Neural crest cell (in vitro differentiated cells): ENCODE measurements around the gene REG4. TPM values are rescaled to one million over a fixed set of nuclear protein-coding genes. Genes with fewer than 3 reads are reported as not detected.

Source experiments
- DNase-seq: peaks from one replicate; pipeline ENCODE4 v3.0.0; 2021; ENCODE audit warnings: low read depth, mixed read lengths, low spot score
- H3K27ac Mint-ChIP-seq: one replicate; pipeline ENCODE4 v1.8.0; 2021; ENCODE audit warnings: mild to moderate bottlenecking, mixed read lengths; ENCODE audit not compliant: unreplicated experiment
- H3K27me3 Mint-ChIP-seq: 2 replicates; pipeline ENCODE4 v1.8.0; 2021; ENCODE audit warnings: low read depth, mild to moderate bottlenecking, mixed read lengths
- H3K36me3 Mint-ChIP-seq: 2 replicates; pipeline ENCODE4 v1.8.0; 2021; ENCODE audit warnings: low read depth, mild to moderate bottlenecking, mixed read lengths
- H3K4me1 Mint-ChIP-seq: 2 replicates; pipeline ENCODE4 v1.8.0; 2021; ENCODE audit warnings: mixed read lengths
- H3K4me3 Mint-ChIP-seq: one replicate; pipeline ENCODE4 v1.8.0; 2021; ENCODE audit warnings: mild to moderate bottlenecking, mixed read lengths
- H3K9me3 Mint-ChIP-seq: 2 replicates; pipeline ENCODE4 v1.8.0; 2021; ENCODE audit warnings: mixed read lengths
- total RNA-seq: library from RNA; stranded (reverse); gene quantifications from 2 replicates; pipeline ENCODE4 v1.2.1, GENCODE V29; 2021
- TF ChIP-seq, protein P1 (sequence below): fragments of 200-600 bp; sonication (generic); conservative IDR thresholded peaks from 2 replicates; pipeline ENCODE4 v1.5.0; 2021; ENCODE audit warnings: antibody characterized with exemption, mild to moderate bottlenecking

The REG4 gene
- total RNA-seq, 1 donor from 2014 or later, result not detected

DNA sequence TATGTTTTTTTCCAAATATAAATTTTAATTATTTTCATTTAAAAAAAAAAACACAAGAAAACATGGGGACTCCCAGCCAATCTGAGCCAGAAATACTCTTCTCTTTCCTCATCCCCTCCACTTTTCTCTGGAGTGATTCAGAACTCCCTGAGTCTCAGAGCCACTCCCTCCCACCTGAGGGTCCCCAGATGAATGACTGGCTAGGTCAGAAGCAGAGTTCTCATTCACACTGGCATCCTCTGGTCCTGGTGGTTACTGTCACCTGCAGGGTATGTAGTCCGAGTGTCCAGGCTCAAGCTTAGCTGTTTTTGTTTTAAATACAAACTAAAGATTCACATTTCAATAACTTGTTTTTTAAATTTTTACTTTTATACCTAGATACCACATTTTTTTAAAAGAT, 48.9 kb downstream of the REG4 start:
- no peak overlapping the region for H3K27ac Mint-ChIP-seq
- TF ChIP-seq, protein P1, sequence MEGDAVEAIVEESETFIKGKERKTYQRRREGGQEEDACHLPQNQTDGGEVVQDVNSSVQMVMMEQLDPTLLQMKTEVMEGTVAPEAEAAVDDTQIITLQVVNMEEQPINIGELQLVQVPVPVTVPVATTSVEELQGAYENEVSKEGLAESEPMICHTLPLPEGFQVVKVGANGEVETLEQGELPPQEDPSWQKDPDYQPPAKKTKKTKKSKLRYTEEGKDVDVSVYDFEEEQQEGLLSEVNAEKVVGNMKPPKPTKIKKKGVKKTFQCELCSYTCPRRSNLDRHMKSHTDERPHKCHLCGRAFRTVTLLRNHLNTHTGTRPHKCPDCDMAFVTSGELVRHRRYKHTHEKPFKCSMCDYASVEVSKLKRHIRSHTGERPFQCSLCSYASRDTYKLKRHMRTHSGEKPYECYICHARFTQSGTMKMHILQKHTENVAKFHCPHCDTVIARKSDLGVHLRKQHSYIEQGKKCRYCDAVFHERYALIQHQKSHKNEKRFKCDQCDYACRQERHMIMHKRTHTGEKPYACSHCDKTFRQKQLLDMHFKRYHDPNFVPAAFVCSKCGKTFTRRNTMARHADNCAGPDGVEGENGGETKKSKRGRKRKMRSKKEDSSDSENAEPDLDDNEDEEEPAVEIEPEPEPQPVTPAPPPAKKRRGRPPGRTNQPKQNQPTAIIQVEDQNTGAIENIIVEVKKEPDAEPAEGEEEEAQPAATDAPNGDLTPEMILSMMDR, result no peak
- no peaks in the 10 kb centered on the region for H3K9me3 Mint-ChIP-seq
- DNase-seq, result no peak
- H3K36me3 Mint-ChIP-seq, result no peaks in the 10 kb centered on the region
- H3K4me3 Mint-ChIP-seq, result no peak overlapping the region
- H3K4me1 Mint-ChIP-seq, result no peaks in the 10 kb centered on the region
- H3K27me3 Mint-ChIP-seq, result peaks cover 6% of the 10 kb centered on the region

DNA sequence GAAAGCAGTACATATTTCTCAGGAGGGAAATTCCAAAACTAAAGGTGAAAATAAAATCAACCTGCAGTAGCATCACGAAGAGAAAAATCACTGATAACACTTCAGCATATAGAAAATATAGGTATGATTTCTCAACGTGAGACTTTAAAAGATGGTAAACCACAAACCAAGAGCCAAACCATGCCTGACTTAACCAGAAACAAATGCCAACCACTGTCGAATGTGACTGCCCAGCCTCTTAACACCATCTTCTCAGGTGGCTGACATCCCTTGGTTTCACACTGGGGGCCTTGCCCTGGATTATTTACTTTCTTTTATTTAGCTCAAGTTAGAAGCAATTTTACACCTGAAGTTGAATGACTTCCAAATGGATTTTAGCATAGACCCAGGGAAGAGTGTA, 52.7 kb downstream of the REG4 start:
- no peaks in the 10 kb centered on the region for H3K27me3 Mint-ChIP-seq
- DNase-seq, result no peak
- no peaks in the 10 kb centered on the region for H3K9me3 Mint-ChIP-seq
- no peak overlapping the region for H3K27ac Mint-ChIP-seq
- TF ChIP-seq, protein P1, result no peak
- no peaks in the 10 kb centered on the region for H3K4me1 Mint-ChIP-seq
- no peak overlapping the region for H3K4me3 Mint-ChIP-seq
- no peaks in the 10 kb centered on the region for H3K36me3 Mint-ChIP-seq

DNA sequence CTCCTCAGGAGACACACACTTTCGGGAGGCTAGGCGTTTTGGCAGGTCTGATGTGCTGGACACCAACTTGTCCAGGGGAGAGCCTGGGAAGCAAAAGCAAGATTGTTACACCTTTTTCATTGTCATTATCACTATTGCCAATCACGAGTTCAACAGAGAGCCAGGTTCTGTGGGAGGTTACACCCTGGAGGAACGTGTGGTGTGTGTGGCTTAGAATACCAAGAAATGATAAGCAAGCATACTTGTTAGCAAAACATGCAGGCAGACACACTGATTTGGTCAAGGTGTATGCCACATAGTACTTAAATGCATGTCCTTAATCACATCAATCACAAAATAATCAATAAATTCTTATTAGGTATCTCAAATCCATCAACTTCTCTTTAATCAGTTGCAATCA, 58.7 kb downstream of the REG4 start:
- H3K4me3 Mint-ChIP-seq, result no peak overlapping the region
- peaks cover 2% of the 10 kb centered on the region for H3K9me3 Mint-ChIP-seq
- no peak overlapping the region for H3K27ac Mint-ChIP-seq

DNA sequence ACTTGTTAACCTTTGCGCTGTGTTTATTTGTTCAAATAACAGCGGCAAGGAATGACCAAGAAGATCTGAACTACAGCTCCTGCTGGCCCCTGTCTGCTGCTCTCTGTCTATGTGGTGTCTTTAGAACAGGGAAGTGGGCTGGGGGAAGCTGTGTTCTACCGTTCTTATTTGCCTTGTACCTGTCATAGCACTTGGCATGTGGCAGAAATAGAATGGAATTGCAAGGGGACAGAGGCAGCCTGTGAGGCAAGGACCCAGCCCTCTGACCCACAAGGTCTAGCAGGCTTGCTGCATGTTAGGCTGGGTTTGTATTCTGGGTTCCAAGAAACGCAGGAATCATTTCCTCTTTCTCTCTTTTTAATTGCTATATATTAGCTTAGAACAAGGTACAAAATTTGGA, 63.2 kb downstream of the REG4 start:
- Mint-ChIP-seq H3K9me3 (peaks cover 2% of the 10 kb centered on the region), H3K4me1 (peaks cover 9% of the 10 kb centered on the region), H3K27ac (no peak overlapping the region), H3K27me3 (peaks cover 6% of the 10 kb centered on the region), H3K36me3 (peaks cover 7% of the 10 kb centered on the region), H3K4me3 (no peak overlapping the region)
- TF ChIP-seq, protein P1, result no peak
- no peak for DNase-seq

More for the DNA sequence above, 58.7 kb downstream of the REG4 start:
- DNase-seq, result no peak
- TF ChIP-seq, protein P1, result no peak
- H3K36me3 Mint-ChIP-seq, result no peaks in the 10 kb centered on the region
- H3K4me1 Mint-ChIP-seq, result no peaks in the 10 kb centered on the region
- H3K27me3 Mint-ChIP-seq, result peaks cover 6% of the 10 kb centered on the region

DNA sequence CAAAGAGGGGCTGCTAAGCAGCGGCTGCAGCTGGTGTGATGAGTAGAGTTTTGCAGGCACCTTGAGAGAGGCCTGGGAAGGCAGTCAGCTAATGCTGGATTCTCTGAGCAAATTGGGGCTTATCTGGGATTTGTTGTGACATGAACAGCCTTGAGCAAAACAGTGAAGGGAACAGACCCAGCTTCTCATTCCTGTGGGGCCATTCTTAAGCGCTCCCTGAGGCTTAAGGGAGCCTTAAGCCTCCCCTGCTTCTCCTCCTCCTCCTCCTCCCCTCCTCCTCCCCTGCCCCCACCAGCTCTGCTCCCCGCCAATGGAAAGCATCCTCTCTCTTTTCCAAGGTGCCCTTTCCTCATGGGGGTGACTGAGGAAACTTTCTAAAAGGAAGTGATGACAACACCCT, 63.8 kb downstream of the REG4 start:
- H3K4me1 Mint-ChIP-seq, result peaks cover 9% of the 10 kb centered on the region
- H3K9me3 Mint-ChIP-seq, result peaks cover 2% of the 10 kb centered on the region
- peaks cover 6% of the 10 kb centered on the region for H3K27me3 Mint-ChIP-seq
- TF ChIP-seq, protein P1, result no peak
- no peak for DNase-seq
- H3K36me3 Mint-ChIP-seq, result peaks cover 8% of the 10 kb centered on the region
- H3K27ac Mint-ChIP-seq, result no peak overlapping the region
- H3K4me3 Mint-ChIP-seq, result no peak overlapping the region

DNA sequence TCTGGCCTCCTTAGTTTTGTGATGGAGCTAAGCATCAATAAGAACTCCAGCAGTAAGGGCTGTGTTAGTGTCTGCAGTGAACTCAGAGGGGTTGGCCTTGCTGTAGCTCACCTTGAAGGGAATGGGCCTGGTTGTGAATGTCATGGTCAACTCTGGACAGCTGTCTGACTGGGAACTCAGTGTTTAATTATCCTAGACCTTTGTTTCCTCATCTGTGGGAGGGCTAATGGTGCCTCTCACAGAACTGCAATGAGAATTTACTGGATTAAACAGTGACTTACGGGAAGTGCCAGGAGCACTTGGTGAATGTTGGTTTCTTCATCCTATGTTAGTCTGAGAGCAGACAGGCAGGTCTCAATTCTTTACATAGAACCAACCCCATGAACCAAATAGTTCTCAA, 66.2 kb downstream of the REG4 start:
- TF ChIP-seq, protein P1, result no peak
- H3K36me3 Mint-ChIP-seq, result peaks cover 11% of the 10 kb centered on the region
- H3K4me1 Mint-ChIP-seq, result peaks cover 9% of the 10 kb centered on the region
- peaks cover 5% of the 10 kb centered on the region for H3K27me3 Mint-ChIP-seq
- H3K27ac Mint-ChIP-seq, result no peak overlapping the region
- H3K4me3 Mint-ChIP-seq, result no peak overlapping the region
- DNase-seq, result no peak
- no peaks in the 10 kb centered on the region for H3K9me3 Mint-ChIP-seq
